GM19099 (cell line): ENCODE results near the gene CFL2.

Experiments
- POLR2A ChIP-seq: IDR thresholded peaks from 3 replicates; pipeline ENCODE4 v1.6.1; 2011; ENCODE audit warnings: low read depth; ENCODE audit not compliant: insufficient read length; ENCODE audit errors: extremely low read depth

CFL2 gene

DNA sequence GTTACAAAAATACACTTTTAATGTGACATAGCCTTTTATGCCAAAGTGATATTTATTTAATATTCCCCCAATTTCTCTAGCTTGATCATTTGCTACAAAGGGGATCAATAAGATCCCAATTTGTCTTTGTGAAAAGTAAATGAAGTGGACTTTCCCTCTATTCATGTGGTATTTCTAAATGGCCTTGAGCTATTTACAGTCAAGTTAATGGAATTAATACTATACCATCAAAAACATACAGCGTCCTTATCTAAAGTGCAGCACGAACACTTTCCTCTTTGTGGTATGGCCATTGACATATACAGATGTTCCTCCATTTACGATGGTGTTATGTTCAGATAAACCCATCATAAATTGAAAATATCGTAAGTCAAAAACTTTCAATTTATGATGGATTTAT is 23.2 kb downstream of the CFL2 start:
- no peak for TF ChIP-seq POLR2A

DNA sequence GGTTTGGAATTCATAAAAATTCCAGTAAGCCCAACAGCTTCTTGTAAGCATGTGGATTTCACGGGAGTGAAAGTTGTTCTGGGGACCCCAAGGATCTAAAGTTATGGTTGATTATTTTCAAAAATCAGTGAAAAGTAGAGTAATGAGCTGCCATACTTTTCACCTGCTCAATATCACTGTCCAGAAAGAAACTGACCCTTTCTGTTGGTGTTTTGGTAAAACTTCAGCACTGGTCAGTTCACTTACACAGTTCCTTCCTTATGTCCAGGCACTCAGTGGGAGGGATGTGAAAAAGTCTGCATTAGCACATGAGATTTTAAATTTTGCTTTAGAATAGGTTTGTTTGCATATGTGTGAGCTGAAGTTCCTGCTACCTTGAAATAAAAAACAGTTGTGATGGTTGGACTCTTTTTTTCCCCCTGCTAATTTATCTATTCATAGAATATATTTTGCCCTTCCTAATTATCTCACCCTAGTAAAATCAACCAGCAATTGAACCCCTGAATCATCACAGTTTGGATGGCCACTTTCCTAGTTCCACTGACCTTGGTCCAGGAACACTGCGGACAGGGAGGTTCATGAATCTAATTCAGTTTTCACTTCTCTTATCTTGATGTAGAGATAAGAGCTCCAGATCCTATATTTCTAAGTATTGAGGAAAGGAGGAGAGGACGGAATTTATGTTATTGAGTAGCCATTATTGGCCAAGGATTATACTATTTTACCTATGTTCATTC is 25.8 kb downstream of the CFL2 start:
- no peak for TF ChIP-seq POLR2A

DNA sequence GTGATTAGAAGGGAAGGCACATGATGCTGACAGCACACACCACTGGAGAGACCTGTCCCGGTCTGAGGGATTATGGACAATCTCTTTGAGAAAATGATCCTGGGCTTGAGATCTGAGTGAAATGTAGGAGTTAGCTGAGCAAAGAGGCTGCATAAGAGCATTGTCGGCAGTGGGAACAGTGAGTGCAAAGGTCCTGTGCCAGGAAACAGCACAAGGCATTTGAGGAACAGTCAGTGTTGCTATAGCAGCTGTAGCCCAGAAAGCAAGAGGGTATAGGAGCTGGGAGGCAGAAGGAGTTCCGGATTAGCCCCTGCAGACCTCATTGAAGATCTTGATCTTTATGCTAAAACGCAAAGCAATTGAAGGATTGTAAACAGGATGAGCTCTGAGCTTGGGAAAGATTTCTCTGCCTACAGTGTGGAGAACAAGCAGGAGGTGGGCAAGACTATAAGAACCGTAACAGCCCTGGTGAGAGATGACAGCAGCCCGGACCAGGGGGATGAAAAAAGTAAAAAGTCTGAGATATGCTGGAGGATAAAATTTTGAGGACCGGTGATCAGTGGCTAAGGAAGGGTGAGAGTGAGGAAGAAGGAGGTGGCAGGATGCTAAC is 28.5 kb downstream of the CFL2 start:
- no peak for TF ChIP-seq POLR2A

DNA sequence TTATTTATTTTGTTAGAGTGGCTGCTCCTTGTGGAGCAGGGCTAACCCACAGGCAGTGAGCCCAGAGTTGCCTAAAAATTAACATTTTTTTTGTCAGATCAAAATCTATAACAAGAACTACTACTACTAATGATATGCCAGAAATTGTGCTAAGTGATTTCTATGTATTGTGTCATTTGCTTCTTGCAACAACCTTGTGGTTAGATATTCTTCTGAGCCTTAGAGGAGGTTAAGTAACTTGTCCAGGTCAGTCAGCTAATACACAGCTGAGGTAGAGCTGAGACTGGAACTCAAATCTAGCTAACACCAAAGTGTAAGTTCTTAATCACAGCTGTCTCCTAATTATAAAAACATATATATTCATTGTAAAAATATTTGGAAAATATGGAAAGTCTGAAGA is 29.8 kb downstream of the CFL2 start:
- no peak for TF ChIP-seq POLR2A

DNA sequence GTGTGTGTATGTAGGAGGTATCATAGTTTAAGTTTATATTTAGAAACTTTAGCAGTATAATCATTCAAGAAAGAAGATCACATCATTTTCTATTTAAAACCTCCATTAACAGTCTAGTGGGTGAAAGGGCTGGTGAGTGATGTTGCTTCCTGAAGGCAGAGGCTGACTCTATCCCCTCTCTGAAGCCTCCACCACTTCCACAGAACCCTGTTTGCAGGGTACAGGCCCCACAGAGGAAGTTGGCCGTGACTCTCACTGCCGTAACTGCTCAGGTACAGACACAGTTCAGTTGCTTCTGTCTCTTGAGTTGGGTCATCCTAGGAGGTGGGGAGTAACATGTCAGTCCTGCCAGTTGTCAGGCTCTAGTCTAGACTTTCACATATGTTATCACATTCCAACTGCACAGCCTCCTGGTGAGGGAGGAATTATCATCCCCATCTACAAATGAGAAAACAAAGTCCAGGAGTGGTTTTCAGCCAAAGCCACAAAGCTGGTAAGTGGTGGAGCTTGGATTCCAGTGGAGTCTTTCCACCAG is 31.5 kb downstream of the CFL2 start:
- TF ChIP-seq POLR2A, result no peak

DNA sequence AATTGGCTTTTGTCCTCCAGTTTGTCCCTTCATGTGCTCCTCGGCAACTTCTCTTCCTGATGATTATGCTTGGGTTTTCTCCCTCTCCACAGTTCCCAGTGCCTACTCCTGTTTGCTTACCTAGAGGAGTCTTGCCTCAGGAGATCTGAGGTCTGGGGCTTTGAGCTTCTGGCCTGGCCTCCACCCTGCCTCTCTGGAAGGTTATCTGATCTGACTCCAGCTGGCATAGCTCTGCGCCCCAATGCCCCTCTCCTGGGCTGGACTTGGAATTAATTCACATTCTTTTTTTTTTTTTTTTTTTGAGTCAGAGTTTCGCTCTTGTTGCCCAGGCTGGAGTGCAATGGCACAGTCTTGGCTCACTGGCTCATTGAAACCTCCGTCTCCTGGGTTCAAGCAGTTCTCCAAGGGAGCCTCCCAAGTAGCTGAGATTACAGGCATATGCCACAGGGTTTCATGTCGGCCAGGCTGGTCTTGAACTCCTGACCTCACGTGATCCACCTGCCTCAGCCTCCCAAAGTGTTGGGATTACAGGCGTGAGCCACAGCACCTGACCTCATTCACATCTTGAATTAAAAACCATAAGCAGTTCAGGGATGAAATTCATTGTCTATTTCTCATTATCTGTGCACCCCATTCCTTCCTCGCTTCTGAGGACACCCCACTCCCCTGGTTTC is 33.5 kb downstream of the CFL2 start:
- TF ChIP-seq POLR2A, result no peak

DNA sequence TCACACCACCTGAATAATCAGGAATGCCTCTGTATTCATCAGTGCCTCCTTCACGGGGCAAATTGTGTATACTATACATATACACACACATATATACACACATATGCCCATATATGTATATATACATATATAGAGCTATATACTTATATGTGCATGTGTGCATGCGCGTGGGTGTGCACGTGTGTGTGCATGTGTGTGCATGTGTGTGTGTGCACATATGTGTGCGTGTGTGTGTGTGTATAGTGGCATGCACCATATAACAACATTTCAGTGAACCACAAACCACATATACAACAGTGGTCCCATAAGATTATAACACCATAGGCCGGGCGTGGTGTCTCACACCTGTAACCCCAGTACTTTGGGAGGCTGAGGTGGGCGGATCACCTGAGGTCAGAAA is 35.7 kb downstream of the CFL2 start:
- no peak for TF ChIP-seq POLR2A

DNA sequence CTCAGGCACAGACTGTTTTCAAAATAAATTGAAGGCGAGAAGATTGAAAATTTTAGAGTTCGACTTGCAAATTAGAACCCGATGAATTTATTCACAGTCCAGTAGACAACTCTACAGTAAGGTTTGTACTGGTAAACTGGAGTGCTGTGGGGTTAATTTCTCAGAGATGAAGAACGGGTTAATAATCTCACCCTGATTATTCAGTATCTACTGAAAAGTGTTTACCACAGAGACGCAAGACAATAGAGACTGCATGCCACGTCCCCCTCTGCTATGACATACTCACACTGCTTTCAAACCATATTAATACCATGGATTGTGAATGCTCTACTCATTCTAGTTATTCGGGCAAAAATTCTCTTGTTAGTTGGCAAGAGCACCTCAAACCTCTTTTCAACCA is 36.1 kb downstream of the CFL2 start:
- no peak for TF ChIP-seq POLR2A

DNA sequence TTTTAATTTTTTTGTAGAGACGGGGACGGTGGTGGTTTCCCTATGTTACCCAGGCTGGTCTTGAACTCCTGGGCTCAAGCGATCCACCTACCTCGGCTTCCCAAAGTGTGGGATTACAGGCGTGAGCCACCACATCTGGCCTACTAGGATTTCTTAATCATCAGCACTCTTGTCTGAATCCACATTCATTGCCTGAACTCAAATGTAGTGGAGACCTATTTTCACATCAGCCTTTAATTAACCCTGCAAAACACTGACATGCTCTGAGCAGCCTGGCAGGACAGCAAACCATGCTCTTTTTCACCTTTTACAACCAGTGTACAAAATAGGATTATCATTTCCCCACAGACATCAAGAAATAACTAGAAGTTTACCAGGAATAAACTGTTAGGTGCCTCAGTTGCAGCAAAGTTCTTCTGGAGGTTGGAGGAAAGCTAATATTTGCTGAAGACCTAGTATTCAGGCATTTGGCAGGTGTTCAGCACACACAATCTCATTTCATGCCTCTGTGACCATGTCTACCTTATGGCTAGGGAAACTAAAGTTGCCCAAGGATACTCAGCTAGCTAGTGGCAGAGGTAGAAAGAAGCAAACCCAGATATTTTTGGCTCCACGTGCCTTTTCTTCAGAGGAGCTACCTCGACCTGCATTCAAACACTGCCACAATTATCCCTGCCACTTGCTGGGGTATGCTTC is 37.7 kb downstream of the CFL2 start:
- TF ChIP-seq POLR2A, result no peak

DNA sequence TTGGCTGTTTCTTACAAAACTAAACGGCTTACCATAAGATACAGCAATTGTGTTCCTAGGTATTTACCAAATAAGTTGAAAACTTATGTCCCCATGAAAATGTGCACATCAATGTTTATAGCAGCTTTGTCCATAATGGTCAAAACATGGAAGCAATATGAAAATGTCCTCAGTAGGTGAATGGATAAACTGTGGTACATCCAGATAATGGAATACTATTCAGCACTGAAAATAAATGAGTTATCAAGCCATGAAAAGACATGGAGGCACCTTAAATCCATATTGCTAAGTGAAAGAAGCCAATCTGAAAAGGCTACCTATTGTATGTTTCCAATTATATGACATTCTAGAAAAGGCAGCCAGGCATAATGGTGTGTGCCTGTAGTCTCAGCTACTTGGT is 40.7 kb downstream of the CFL2 start:
- no peak for TF ChIP-seq POLR2A

DNA sequence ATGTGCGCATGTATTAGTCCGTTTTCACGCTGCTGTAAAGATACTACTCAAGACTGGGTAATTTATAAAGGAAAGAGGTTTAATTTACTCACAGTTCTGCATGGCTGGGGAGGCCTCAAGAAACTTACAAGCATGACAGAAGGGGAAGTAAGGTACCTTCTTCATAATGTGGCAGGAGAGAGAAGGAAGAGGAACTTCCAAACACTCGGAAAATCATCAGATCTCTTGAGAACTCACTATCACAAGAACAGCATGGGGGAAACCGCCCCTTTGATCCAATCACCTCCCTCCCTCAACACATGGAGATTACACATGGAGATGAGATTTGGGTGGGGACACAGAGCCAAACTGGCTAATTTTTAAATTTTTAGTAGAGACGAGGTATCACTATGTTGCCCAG is 42.7 kb downstream of the CFL2 start:
- no peak for TF ChIP-seq POLR2A

DNA sequence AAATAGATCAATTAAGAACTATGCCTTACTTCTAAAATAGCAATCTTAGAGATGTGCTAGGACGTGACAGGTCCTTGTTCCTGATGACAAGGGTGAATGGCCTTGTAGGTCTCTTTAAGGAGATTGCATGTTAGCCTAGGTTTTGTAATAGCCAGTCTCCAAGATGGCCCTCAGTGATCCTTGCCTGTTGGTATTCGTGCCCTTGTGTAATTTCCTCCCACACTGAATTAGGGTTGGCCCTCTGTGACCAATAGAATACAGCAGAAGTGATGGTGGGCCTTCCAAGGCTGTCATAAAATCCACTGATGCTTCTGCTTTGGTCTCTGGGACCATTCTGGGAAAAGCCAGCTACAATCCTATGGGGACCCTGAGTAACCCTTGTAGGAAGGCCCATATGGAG is 46.3 kb downstream of the CFL2 start:
- no peak for TF ChIP-seq POLR2A

DNA sequence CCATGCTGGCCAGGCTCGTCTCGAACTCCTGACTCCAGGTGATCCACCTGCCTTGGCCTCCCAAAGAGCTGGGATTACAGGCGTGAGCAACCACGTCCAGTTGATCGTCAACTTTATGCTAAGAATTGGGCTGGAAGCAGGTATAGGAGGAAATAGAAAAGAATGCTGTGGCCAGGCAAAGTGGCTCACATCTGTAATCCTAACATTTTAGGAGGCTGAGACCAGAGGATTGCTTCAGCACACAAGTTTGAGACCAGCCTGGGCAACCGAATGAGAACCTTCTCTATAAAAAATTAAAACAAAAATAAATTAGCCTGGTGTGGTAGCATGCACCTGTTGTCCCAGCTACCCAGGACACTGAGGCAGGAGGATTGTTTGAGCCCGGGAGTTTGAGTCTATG is 47.4 kb downstream of the CFL2 start:
- TF ChIP-seq POLR2A, result no peak

DNA sequence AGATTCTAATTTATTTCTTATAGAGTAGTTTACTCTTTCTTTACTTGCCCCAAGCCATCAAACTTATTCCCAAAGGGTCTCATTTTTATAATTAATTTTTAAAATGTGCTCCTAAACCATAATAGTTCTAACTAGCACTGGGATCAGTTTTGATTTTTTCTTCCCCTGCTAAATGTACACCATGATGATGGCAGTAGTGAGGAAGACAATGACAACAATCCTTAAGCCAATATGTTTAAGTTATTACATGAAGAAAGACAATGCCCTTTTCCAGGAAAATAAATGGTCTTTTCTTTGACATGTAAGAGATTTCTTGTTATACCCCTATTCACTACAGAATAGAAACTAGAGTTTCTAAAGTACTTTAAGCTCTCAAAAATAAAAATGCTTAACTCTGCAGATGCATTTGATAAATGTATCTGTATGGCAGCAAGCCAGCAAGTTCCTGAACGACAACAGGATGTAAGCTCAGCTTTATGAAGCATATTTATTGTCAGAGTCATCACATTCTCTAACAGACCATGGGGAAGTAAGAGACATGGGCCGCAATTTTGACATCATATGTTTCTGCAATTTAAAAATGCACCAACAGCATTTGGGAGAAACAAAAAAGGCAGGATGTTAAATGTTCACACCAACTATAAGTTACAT is 48.5 kb downstream of the CFL2 start:
- TF ChIP-seq POLR2A, result no peak

DNA sequence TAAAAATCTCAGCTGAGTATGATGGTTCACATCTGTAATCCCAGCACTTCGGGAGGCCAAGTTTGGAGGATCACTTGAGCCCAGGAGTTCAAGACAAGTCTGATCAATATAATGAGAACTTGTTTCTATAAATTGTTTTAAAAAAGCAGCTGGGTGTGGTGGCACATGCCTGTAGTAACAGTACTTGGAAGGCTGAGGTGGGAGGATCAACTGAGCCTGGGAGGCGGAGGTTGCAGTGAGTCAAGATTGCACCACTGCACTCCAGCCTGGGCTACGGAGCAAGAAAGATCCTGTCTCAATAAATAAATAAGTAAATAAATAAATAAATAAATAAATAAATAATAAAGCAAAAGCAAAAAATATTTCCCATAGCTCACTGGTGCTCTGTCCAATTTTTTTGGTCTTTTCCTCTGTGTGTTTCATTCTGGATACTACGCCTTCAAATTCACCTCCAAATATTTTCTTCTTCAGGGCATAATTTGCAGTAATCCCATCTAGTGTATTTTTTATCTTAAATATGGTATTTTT is 51.8 kb downstream of the CFL2 start:
- no peak for TF ChIP-seq POLR2A

DNA sequence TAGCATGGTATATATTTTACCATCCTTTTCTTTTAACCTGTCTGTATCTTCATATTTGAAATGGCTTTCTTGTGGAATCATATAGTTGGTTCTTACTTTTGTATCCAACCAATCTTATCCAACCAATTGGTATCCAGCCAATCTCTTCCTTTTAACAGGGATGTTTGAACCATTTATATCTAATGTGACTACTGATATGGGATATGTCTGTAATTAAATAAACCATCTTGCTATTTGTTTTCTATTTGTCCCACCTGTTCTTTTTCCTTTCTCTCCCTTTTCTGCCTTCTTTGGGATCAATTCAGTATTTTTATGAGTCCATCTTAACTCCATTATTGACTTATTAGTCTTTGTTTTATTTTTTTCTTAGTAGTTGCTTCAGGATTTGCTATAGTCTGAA is 53.6 kb downstream of the CFL2 start:
- TF ChIP-seq POLR2A, result no peak
